HG03439 (cell line): ENCODE data around the gene RARS1.

Experiments used
- ATAC-seq: cut with Tn5 transposase; IDR thresholded peaks from one replicate; pipeline ENCODE4 v1.9.1; 2021; ENCODE audit warnings: mild to moderate bottlenecking, moderate library complexity; ENCODE audit not compliant: unreplicated experiment

Gene RARS1

DNA sequence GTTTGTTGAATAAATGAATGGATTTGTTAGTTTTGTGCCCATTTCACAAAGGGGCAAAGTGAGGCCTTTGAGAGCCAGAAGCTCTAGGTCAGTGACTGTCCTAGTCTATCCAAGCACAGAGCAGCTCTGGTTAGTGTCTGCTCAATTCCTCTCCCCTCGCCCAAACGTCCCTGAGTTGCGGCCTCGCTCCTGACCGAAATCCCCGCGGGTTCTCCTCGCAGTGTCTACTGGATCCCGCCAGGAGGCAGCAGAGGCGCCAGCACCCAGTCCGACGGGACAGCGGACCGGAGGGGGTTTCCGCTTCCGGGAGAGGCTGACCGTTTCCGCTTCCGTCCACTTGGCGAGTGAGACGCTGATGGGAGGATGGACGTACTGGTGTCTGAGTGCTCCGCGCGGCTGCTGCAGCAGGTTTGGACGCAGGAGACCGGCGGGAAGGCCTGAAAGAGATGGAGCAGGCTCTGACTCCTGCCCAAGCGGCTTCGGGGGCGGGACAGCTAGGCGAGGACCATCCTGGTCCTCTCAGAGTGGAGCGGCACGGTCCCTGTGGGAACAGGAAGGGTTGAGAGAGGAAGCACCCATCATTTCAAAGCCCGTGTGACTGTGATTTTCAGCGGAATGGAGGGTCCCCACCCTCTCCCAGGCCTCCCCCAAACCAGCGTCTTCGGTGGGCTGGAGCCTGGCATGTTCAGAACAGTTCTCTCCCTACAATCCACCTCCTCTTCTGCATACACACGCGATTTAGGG is at the start of gene RARS1:
Gene RARS1 (plus strand): TSS at position 336 of the 744 bp plus-strand sequence. CDS start 28 bp downstream, at position 364.
- ATAC-seq, result peak; percentile 88

DNA sequence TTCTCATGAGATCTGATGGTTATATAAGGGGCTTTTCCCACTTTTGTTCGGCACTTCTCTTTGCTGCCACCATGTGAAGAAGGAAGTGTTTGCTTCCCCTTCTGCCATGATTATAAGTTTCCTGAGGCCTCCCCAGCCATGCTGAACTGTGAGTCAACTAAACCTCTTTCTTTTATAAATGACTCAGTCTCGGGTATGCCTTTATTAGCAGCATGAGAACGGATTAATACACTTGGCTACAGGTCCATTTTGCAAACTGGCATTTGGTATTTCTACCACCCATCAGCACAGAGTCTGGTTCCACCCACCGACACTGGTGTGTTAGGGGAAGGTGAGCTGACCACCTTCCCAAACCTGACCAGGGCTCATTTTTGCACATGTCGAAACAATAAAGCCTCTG is 47.9 kb upstream of the RARS1 start:
- no peak for ATAC-seq

DNA sequence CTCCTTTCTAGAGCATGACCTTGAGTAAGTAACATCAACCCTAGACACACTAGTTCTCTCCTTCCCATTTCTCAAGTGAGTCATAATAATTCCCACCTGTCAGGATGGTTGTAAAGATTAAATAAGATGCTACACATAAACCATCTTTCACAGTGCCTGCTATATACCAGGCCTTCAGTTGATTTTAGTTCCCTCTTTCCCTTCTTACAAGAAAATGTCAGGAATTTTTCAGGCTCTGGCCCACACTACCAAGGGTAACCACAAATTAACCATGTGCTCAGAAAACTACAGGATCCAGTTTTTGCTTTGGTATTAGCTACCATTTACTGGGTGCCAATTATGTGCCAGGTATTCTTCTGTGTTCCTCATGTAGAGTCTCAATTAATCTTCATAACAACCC is 42.7 kb upstream of the RARS1 start:
- ATAC-seq, result no peak

DNA sequence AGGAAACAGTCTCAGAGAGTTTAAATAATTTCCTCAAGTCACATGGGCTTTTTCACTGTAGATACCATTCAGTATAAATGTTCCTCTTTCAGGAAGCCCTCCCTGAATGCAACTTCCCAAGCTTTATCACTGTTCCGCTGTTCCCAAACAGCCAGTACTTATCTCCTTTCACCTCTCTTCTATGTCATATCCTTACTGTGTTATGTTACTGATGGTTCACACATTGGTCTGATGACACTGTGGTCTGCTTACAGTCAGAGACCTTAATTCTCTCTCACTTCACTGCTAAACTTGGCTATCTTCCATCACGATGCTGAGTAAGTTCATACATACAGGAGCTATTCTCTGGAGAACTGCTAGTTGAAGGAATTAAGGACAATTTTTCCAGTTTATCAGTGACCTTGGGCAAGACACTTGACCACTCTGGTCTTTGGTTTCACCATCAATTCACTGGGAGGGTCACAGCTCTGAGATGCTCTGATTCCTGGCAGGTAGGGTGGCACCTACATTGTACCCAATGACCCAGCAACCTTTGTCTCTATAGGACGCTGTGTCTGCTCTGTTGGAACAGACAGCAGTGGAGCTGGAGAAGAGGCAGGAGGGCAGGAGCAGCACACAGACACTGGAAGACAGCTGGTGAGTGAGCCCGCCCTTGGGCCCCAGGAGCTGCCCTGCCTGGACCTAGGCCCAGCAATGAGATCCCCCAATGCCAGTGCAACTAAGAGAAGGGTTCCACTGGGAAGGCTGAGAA is 42.1 kb upstream of the RARS1 start:
- no peak for ATAC-seq

DNA sequence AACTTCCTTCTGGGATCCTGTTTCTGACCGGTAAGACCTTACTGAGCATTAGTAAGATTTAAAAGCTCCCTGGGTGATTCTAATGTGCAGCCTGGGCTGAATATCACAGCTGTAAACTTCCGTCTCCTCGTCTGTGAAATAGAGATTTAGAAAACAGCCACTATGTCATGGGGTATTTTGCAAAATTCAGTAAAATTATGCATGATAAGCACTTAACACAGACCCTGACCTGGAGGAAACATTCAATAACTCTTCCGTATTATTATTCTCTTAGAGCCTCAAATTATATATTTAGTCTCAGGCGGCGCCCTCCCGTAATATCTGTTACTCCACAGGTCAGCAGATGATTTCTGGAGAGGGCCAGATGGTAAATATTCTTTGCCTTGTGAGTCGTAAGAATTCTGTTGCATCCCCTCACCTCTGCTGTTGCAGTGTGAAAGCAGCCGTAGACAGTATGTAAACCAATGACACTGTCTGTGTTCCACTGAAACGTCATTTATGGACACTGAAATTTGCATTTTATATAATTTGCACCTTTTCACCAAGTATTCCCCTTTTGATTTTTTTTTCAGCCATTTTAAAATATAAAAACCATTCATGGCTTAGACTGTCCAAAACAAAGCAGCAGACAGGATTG is 39.2 kb upstream of the RARS1 start:
- ATAC-seq, result no peak

DNA sequence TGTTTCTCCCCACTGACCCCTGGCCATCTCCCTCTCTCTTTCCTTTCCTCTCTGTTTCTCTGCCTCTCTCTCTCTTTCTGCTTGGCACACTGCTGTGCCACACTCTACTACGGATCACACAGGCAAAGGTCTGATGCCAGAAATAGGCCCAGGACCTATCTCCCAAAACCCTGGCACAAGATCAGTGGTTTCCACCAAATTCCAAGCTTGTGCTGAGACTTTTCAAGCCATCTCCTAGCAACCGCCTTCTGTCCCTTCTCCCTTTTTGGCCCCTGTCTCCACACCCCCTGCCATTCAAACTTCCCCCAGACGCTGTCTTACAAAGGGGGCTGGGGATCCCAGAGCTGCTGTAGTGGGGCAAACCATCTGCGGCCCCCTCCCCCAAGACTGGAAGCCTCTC is 38.5 kb upstream of the RARS1 start:
- ATAC-seq, result no peak

DNA sequence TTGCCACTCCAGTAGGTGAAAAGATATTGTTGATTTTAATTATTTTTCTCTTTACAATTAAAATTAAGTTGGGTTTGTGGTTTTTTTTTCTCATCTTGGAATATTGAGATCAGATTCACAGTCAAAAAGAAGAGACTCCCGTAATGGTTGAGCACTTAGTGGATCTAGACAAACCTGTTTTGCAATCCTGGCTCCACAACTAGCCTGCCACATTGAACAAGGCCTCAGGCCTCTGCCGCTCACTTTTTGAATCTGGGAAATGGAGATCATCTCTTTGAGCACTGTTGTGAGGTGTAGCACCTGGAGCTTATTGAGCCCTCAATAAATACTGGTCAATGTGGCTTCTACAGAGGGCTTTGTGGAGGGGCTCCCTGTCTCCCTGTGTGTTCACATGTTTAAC is 37.1 kb upstream of the RARS1 start:
- no peak for ATAC-seq

DNA sequence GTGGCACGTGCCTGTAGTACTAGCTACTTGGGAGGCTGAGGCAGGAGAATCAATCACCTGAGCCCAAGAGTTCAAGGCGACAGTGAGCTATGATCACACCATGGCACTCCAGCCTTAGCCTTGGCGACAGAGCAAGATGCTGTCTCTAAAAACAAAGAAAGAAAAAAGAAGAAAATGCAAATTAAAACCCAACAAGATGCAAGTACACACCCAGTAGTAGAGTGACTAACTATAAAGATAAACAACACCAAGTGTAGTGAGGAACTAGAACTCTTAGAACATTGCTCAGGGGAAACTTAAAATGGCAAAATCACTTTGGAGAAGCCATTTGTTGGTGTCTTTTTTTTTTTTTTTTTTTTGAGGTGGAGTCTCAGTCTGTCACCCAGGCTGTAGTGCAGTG is 34.7 kb upstream of the RARS1 start:
- ATAC-seq, result no peak

DNA sequence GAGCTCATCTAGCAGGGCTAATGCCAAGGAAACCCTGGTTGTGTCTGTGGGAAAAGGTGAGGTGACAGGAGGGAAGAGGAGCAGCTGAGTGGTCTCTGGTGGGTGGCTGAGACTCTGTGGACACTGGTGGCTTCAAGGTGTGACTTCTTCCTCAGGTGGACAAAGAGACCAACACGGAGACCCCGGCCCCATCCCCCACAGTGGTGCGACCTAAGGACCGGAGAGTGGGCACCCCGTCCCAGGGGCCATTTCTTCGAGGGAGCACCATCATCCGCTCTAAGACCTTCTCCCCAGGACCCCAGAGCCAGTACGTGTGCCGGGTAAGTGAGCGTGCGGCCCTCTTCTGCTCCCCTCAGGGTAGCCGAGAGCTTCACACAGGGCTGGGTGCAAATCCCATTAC is 31.1 kb upstream of the RARS1 start:
- no peak for ATAC-seq

DNA sequence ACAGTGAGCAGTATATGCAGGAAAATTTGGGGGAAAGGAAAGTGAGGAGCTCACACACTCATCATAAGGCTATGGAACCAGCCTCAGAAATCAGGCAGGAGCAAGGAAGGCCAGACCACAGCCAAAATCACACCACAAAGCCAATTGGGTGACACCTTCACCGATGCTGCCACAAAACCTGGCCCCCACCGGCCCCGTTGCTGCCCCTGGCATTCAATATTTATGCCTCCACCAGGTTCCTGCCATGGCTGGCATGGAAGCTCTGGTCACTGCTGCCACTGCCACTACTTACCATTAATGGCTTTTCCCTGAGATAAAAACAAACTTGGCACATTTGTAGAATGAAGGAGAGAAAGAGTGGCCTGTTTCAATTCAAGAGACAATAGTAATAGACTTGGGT is 28.7 kb upstream of the RARS1 start:
- no peak for ATAC-seq

DNA sequence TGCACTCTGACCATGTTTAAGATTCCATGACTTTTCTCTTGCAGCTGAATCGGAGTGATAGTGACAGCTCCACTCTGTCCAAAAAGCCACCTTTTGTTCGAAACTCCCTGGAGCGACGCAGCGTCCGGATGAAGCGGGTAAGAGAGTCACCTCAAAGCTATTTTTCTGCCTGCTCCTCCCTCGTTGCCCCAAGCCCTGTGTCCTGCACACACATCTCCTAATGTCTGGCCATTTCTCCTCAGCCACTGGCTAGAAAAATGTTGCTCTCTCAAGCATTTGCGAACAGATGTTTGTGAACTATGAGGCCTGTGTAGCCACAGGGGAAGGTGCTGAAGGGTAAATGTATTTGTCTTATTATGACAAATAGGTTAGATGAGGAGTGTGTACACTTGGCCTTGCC is 25.7 kb upstream of the RARS1 start:
- no peak for ATAC-seq

DNA sequence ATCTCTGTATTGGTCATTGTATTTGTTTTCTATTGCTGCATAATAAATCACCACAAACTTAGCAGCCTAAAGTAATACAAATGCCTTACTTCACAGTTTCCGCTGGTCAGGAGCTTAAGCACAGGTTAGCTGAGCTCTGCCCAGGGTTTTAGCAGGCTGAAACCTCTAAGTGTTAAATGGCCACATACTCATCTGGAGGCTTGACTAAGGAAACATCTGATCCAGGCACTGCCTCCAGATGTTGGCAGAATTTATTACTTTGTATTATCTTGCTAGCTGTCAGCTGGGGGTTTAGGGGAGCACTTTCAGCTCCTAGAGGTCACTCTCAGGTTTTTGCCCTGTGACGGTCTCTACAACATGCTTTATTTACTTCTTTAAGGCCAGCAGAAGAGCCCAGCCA is 23.2 kb upstream of the RARS1 start:
- ATAC-seq, result no peak

DNA sequence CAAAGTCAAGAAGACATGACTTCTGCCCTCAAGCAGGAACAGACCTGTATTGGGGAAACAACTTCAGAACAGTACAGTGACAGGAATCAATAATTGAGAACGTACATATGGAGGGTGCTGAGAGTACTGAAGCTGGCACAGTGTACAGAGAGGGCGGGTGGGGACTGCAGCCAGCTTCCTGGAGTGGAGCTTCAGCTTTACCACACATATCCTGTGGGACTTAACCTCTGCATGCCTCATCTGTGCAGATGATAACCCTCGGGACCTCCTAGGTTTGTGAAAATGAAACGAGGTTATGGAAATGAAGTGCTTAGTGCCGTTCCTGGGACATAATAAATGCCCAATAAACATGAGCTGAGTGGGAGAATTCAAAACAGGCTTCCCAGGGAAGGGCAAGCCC is 22.1 kb upstream of the RARS1 start:
- ATAC-seq, result no peak

DNA sequence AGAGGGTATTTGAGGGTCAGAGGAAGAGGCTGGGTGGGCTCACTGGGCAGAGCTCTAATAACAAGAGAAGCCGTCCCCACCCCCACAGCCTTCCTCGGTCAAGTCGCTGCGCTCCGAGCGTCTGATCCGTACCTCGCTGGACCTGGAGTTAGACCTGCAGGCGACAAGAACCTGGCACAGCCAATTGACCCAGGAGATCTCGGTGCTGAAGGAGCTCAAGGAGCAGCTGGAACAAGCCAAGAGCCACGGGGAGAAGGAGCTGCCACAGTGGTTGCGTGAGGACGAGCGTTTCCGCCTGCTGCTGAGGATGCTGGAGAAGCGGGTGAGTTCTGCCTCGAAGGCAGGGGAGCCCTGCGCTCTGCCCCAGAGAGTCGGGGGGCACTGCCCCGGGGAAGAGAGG is 21.6 kb upstream of the RARS1 start:
- no peak for ATAC-seq

DNA sequence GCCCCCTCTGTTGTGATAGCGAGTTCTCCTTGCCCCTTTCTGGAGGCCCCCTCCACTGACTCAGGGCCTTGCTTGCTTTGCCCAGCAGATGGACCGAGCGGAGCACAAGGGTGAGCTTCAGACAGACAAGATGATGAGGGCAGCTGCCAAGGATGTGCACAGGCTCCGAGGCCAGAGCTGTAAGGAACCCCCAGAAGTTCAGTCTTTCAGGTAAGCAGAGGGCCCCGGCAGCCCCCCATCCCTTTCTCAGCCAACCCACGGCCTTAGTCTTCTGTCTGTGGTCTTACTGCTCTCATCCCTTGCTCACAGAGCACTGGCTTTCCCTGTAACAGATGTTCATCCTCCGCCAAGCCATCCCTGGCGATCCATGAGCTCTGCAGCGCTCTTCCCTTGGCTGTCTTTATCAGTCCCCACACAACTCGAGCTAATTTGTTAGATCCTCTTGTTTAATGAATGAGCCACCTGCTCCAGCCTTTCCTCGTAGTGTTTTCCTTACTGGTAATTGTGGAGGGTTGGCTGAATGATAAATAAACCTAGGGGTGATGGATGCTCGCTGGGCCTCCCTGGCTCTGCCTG is 18.4 kb upstream of the RARS1 start:
- ATAC-seq, result no peak

DNA sequence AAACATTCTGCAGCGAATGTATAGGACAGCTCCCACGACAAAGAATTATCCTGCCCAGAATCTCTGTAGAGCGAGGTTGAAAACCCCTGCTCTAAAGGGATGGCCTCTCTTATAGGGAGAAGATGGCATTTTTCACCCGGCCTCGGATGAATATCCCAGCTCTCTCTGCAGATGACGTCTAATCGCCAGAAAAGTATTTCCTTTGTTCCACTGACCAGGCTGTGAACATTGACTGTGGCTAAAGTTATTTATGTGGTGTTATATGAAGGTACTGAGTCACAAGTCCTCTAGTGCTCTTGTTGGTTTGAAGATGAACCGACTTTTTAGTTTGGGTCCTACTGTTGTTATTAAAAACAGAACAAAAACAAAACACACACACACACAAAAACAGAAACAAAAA is 17.4 kb upstream of the RARS1 start:
- no peak for ATAC-seq

DNA sequence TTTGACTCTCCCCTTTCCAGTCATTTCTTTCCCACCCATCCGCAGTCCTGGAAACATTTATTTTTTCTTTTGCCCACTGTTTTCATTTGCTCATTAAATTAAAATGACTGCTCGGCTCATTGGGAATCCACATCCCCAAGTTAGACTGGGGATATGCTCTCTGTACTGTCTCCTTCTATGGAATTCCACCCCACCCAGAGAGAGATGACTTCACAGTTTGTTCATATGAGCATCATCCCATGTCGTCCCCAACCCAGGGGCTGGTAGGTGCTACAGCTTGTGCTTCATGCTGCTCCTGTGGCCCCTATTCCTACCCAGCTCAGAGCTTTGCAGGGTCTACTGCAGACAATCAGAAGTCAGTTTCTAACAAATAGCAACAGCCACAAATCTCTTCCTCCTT is 16.5 kb upstream of the RARS1 start:
- no peak for ATAC-seq

DNA sequence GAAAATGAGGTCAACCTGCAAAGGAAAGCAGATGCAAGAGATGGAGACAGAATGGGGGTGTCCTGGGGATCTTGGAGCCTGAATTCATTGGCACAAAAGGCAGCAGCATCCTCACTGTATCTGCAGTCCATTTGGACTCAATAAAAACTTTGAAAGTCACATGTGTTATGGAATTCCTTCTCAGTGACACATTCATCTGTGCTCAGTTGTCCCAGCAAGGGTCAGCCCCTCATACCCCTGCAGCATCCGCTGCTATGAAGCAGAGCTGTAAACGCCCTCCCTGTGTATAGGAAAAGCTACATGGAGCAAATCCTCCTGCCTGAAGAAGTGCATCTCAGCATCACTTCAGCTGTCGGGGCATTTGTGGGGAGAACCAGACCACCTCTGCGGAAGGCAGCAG is 14.5 kb upstream of the RARS1 start:
- ATAC-seq, result no peak

DNA sequence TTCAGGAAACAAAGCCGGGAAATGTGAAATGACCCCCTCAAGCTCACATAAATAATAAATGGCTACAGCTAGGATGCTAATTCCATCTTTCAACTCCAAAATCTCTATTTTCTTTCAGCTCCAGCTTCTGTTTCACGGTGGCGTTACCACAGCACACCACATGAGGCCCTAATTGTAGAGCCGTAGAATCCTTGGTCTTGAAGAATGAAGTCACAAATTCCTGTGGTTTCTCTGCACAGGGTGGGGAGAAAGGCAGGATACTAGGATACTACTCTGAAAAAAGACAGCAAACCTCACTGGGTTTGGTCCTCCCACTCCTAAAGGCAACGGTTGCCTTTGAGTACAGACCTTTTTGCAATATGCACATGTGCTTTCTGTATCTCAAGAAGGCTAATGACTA is 13.9 kb upstream of the RARS1 start:
- ATAC-seq, result no peak

DNA sequence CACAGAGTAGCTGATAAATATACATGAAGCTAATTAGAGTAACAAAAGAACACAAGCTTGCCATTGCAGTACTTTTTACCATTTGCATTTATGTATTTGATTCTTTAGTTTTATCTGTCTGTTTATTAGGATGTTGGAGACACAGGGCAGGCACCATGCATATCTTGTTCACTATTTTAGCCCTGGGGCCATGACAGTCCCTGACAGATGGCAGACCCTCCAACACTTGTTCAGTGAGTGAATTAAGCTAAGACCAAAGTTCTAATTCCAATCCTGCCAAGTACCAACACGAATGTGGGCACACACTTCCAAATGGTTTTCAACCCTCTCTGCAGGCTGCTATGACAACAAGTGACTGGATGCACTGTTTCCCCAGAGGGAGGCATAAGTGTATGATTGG is 12.0 kb upstream of the RARS1 start:
- ATAC-seq, result no peak

DNA sequence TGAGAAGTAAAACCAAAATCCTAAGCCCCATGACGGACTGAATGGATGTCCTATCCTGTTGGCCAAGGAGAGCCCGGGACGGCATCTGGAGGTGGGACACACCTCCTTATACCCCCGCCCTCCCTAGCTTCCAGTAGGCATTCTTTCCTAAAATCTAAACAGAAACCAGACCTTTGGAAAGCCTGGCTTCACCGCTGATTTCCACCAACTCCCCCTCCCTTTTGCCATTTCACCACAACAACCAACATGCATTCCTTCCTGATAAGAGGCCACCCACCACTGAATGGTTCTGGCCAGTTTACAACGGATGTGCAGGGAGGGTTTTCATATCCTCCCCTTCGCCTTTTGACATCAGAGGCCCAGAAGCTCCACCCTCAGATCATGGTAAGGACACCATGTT is 9.2 kb upstream of the RARS1 start:
- ATAC-seq, result no peak

DNA sequence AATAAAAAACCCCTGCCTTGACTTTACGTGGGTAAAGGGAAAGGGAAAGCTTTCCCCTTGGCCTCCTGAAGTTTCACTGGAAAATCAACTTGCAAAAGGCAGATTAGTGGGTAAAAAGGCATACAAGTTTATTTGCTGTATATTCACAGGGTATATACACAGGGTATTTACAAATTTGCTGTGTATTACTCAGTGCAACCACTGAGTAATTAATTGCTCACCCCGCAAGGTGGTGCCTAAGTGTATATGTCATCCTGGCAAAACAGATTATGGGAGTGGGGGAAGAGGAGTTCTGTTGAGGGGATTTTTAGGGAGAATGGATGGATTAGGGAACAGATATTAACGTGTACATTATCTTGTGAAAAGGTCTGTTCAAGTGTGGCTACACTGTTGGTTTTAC is 7.1 kb upstream of the RARS1 start:
- ATAC-seq, result no peak
